ENCODE data around the gene TTC16. TPM values are rescaled to one million over a fixed set of nuclear protein-coding genes. Genes with fewer than 3 reads are reported as not detected.

TTC16 gene
- total RNA-seq, 6 experiments from 2014 or later = 0.05 to 0.12 TPM; not detected in 4

- TF ChIP-seq POLR2A (IDR thresholded peaks at IDR 0.05) = no peak
- no peak for TF ChIP-seq CTCF (IDR thresholded peaks at IDR 0.05)
- 77% methylated on average over 3 of the region's 5 CpGs for WGBS (ENCODE audit: insufficient coverage, low coverage, low lambda C conversion rate, missing lambda C conversion rate)
- H3K36me3 ChIP-seq = no peaks in the 10 kb centered on the region
- no peak overlapping the region for H3K27ac ChIP-seq
- DNase-seq (no peak), ATAC-seq (no peak)
- intact Hi-C loops (cut with DNase I) = no loop called here
- H3K4me1 ChIP-seq = no peaks in the 10 kb centered on the region
- H3K27me3 ChIP-seq = no peaks in the 10 kb centered on the region
- no peaks in the 10 kb centered on the region for H3K9me3 ChIP-seq
- H3K4me3 ChIP-seq = no peak overlapping the region
These were observed 32.2 kb upstream of the TTC16 start for GRCh38 chr9:127683723-127684122.

DNA sequence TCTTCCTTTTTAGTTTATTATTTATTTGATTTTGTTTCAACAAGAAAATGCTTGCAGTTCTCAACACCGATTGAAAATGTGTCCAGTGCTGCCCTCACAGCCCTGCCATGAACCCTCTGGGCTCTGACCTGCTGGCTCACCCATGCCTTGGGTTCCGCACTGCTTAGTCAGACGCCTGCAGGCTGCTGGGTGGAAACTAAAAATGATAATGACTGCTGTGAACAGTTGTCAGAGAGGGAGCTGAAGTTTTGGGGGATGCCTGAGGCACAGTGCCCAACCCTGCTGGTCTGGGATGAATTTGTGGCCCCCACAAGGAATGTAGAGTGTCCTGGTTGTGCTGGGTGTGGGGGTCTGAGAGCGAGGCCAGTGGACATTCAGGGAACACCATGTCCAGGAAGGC lies 31.3 kb upstream of the TTC16 start:
- intact Hi-C loops (cut with DNase I) = no loop called here
- H3K36me3 ChIP-seq = no peaks in the 10 kb centered on the region
- no peak for DNase-seq

DNA sequence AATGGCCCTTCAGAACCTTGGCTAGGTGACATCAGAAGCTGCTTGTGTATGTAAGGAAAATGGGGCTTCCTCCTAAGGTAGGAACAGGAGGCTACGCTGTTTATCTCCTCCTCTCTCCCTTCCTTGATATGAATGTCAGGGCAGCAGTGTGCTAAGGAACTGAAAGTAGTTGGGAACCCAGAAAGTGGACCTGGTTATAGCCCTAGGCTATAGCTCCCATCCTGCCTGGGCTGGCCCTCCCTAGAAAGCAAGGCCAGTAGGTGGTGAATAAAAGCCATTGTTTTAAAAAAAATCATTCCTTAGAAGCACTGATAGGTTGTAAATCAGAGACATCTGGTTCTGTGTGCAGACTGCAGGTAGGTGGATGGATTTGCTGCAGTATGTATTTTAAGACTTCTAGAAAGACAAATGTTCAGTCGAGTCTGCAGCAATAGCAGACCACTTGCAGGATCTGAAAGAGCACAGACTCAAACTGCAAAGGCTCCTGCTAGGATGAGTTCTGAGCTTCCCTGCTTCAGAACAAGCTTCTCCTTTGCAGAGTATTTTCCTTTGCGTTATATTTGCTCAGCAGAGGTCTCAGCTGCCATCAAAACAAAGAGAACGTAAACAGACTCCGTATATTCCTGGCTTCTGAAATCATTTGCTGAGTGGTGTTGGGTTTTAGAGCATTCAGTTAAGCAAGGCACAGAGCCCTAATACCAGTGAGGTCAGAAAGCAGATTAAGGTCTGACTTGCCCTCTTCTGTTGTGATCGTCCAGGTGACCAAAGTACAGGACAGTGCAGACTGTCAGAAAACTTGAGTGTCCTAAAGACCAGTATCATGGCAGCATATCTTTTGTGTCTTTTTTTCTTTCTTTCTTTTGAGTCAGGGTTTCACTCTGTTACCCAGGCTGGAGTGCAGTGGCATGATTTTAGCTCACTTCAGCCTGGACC lies 29.2 kb upstream of the TTC16 start:
- intact Hi-C loops (cut with DNase I) = no loop called here
- no peak overlapping the region for H3K27ac ChIP-seq
- H3K9me3 ChIP-seq = no peaks in the 10 kb centered on the region
- no peak for TF ChIP-seq CTCF (IDR thresholded peaks at IDR 0.05)
- no peak for TF ChIP-seq POLR2A (IDR thresholded peaks at IDR 0.05)
- H3K4me1 ChIP-seq = no peaks in the 10 kb centered on the region
- no peak overlapping the region for H3K4me3 ChIP-seq
- 77% methylated on average over 5 of the region's 6 CpGs for WGBS (ENCODE audit: insufficient coverage, low coverage, low lambda C conversion rate, missing lambda C conversion rate)
- H3K36me3 ChIP-seq = no peaks in the 10 kb centered on the region
- no peaks in the 10 kb centered on the region for H3K27me3 ChIP-seq
- DNase-seq (no peak), ATAC-seq (peak in 1 of 4 donors; percentile 56)

More for the DNA sequence above, 31.3 kb upstream of the TTC16 start:
- TF ChIP-seq POLR2A (IDR thresholded peaks at IDR 0.05) (no peak), CTCF (IDR thresholded peaks at IDR 0.05) (no peak)
- Histone ChIP-seq H3K4me3 (no peak overlapping the region), H3K4me1 (no peaks in the 10 kb centered on the region), H3K9me3 (no peaks in the 10 kb centered on the region), H3K27ac (no peak overlapping the region), H3K27me3 (no peaks in the 10 kb centered on the region)
- 87% methylated on average over 3 of the region's 4 CpGs for WGBS (ENCODE audit: insufficient coverage, low coverage, low lambda C conversion rate, missing lambda C conversion rate)
- no peak for ATAC-seq

- H3K27me3 ChIP-seq = no peaks in the 10 kb centered on the region
- DNase-seq = no peak
- H3K36me3 ChIP-seq = no peaks in the 10 kb centered on the region
- ATAC-seq = no peak
- WGBS (ENCODE audit: insufficient coverage, low coverage, low lambda C conversion rate, missing lambda C conversion rate) = 82% methylated on average over 7 of the region's 13 CpGs
- no peak for TF ChIP-seq POLR2A (IDR thresholded peaks at IDR 0.05)
- intact Hi-C loops (cut with DNase I) = no loop called here
- H3K9me3 ChIP-seq = no peaks in the 10 kb centered on the region
- H3K4me1 ChIP-seq = no peaks in the 10 kb centered on the region
- H3K4me3 ChIP-seq = no peak overlapping the region
- H3K27ac ChIP-seq = no peak overlapping the region
These were observed 26.4 kb upstream of the TTC16 start for GRCh38 chr9:127689329-127690000.

DNA sequence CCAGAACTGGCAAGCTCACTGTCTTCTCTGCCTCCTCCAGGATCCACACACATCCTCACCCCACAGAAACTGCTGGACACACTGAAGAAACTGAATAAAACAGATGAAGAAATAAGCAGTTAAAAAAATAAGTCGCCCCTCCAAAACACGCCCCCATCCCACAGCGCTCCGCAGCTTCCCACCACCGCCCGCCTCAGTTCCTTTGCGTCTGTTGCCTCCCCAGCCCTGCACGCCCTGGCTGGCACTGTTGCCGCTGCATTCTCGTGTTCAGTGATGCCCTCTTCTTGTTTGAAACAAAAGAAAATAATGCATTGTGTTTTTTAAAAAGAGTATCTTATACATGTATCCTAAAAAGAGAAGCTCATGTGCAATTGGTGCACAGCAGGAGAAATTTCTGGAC lies 25.1 kb upstream of the TTC16 start:
- H3K36me3 ChIP-seq = no peaks in the 10 kb centered on the region
- no peaks in the 10 kb centered on the region for H3K9me3 ChIP-seq
- no peaks in the 10 kb centered on the region for H3K4me1 ChIP-seq
- intact Hi-C loops (cut with DNase I) = no loop called here
- no peak overlapping the region for H3K27ac ChIP-seq
- DNase-seq = no peak
- TF ChIP-seq POLR2A (IDR thresholded peaks at IDR 0.05) = no peak
- TF ChIP-seq CTCF (IDR thresholded peaks at IDR 0.05) = no peak
- no peak for ATAC-seq
- H3K4me3 ChIP-seq = no peak overlapping the region
- 90% methylated on average over 5 of the region's 10 CpGs for WGBS (ENCODE audit: insufficient coverage, low coverage, low lambda C conversion rate, missing lambda C conversion rate)
- H3K27me3 ChIP-seq = no peaks in the 10 kb centered on the region
